Trophoblast cell (in vitro differentiated cells and primary cell): ENCODE data around the gene DSCAM.

Source experiments
- DNase-seq, 2 donors: peaks; one replicate each; pipeline ENCODE4 v3.0.0-alpha.2; 2016
- H2AFZ ChIP-seq: 2 replicates; pipeline ENCODE4 v1.6.1; 2013; ENCODE audit warnings: low read length, moderate library complexity, mild to moderate bottlenecking; ENCODE audit not compliant: insufficient read depth, poor library complexity
- H2AK5ac ChIP-seq: 2 replicates; pipeline ENCODE4 v1.6.1; 2013; ENCODE audit warnings: mild to moderate bottlenecking, low read length
- H2BK120ac ChIP-seq: 2 replicates; pipeline ENCODE4 v1.6.1; 2013; ENCODE audit warnings: low read length, mild to moderate bottlenecking, moderate library complexity; ENCODE audit not compliant: insufficient read depth, poor library complexity
- H2BK12ac ChIP-seq: 2 replicates; pipeline ENCODE4 v1.6.1; 2013; ENCODE audit warnings: mild to moderate bottlenecking, low read length, moderate library complexity
- H2BK5ac ChIP-seq: 2 replicates; pipeline ENCODE4 v1.6.1; 2013; ENCODE audit warnings: low read length, low read depth, moderate library complexity, mild to moderate bottlenecking; ENCODE audit not compliant: poor library complexity
- H3K14ac ChIP-seq: 2 replicates; pipeline ENCODE4 v1.6.1; 2013; ENCODE audit warnings: mild to moderate bottlenecking, low read length
- H3K18ac ChIP-seq: 2 replicates; pipeline ENCODE4 v1.6.1; 2013; ENCODE audit warnings: mild to moderate bottlenecking, low read length
- H3K23ac ChIP-seq: 2 replicates; pipeline ENCODE4 v1.6.1; 2013; ENCODE audit warnings: low read length
- H3K27ac ChIP-seq: 2 replicates; pipeline ENCODE4 v1.5.1; 2013; ENCODE audit warnings: low read depth, mild to moderate bottlenecking, inconsistent platforms, low read length, moderate library complexity
- H3K27me3 ChIP-seq: 2 replicates; pipeline ENCODE4 v1.6.1; 2013; ENCODE audit warnings: inconsistent platforms, mild to moderate bottlenecking, low read length, moderate library complexity; ENCODE audit not compliant: insufficient read depth
- H3K36me3 ChIP-seq, 2 experiments: 1 replicate in 1 of 2; 2 replicates in 1 of 2; pipeline ENCODE4 v1.6.1; 2013; ENCODE audit warnings: low read length in 2 of 2, mild to moderate bottlenecking in 2 of 2, moderate library complexity in 1 of 2; ENCODE audit not compliant: insufficient read depth in 2 of 2, control insufficient read depth in 1 of 2
- H3K4ac ChIP-seq: 2 replicates; pipeline ENCODE4 v1.6.1; 2013; ENCODE audit warnings: low read depth, mild to moderate bottlenecking, low read length, moderate library complexity
- H3K4me1 ChIP-seq, 2 experiments: 1 replicate in 1 of 2; 2 replicates in 1 of 2; pipeline ENCODE4 v1.6.1; 2013; ENCODE audit warnings: low read length in 2 of 2, mild to moderate bottlenecking in 2 of 2, moderate library complexity in 1 of 2; ENCODE audit not compliant: insufficient read depth in 2 of 2, control insufficient read depth in 1 of 2
- H3K4me2 ChIP-seq: 2 replicates; pipeline ENCODE4 v1.6.1; 2013; ENCODE audit warnings: inconsistent platforms, mild to moderate bottlenecking, low read length, moderate library complexity
- H3K4me3 ChIP-seq: 2 replicates; pipeline ENCODE4 v1.5.1; 2013; ENCODE audit warnings: mild to moderate bottlenecking, low read depth, low read length, inconsistent platforms
- H3K79me1 ChIP-seq: one replicate; pipeline ENCODE4 v1.6.1; 2013; ENCODE audit warnings: low read length
- H3K79me2 ChIP-seq: 2 replicates; pipeline ENCODE4 v1.6.1; 2013; ENCODE audit warnings: low read length, mild to moderate bottlenecking; ENCODE audit not compliant: control insufficient read depth, insufficient read depth, poor library complexity
- H3K9ac ChIP-seq: 2 replicates; pipeline ENCODE4 v1.6.1; 2013; ENCODE audit warnings: mild to moderate bottlenecking, low read length
- H3K9me3 ChIP-seq: 2 replicates; pipeline ENCODE4 v1.6.1; 2013; ENCODE audit warnings: low read depth, mild to moderate bottlenecking, control low read depth, inconsistent platforms, low read length; ENCODE audit not compliant: insufficient read depth
- H4K12ac ChIP-seq: 2 replicates; pipeline ENCODE4 v1.6.1; 2013; ENCODE audit warnings: low read depth, mild to moderate bottlenecking, low read length, moderate library complexity
- H4K8ac ChIP-seq: 2 replicates; pipeline ENCODE4 v1.6.1; 2013; ENCODE audit warnings: low read depth, mild to moderate bottlenecking, low read length, moderate library complexity
- H4K91ac ChIP-seq: one replicate; pipeline ENCODE4 v1.6.1; 2013; ENCODE audit warnings: low read depth, mild to moderate bottlenecking, low read length, moderate library complexity
- WGBS: extraction: QIAGEN DNeasy Blood & Tissue Kit; methylation state at CpG from one replicate; pipeline ENCODE4 v1.1.7; 2013; ENCODE audit warnings: missing lambda C conversion rate; ENCODE audit not compliant: insufficient read length, insufficient coverage; ENCODE audit errors: extremely low coverage; 5-methylcytosine and 5-hydroxymethylcytosine counted together

DSCAM gene

GRCh38 chr21:40436261-40436660 is 410.7 kb downstream of the DSCAM start:
- no peak overlapping the region for H4K8ac ChIP-seq
- WGBS, result no CpG with 5 or more reads among the region's 1 CpG

GRCh38 chr21:40433538-40433937 is 413.4 kb downstream of the DSCAM start:
- no peak overlapping the region for H3K23ac ChIP-seq
- H2AK5ac ChIP-seq, result no peak overlapping the region
- H2BK5ac ChIP-seq, result no peak overlapping the region
- no peak overlapping the region for H3K4ac ChIP-seq
- H3K79me2 ChIP-seq, result no peaks in the 10 kb centered on the region
- H4K91ac ChIP-seq, result no peak overlapping the region
- H3K27ac ChIP-seq, result no peak overlapping the region
- peaks cover 2% of the 10 kb centered on the region for H3K9me3 ChIP-seq
- H3K9ac ChIP-seq, result no peak overlapping the region
- H3K18ac ChIP-seq, result no peak overlapping the region
- H3K79me1 ChIP-seq, result no peaks in the 10 kb centered on the region
- H4K8ac ChIP-seq, result no peak overlapping the region
- WGBS, result no CpG with 5 or more reads among the region's 2 CpGs
- H2BK12ac ChIP-seq, result no peak overlapping the region
- no peaks in the 10 kb centered on the region for H3K27me3 ChIP-seq
- no peaks in the 10 kb centered on the region for H3K4me1 ChIP-seq
- no peak overlapping the region for H2AFZ ChIP-seq
- no peak overlapping the region for H2BK120ac ChIP-seq
- no peak overlapping the region for H4K12ac ChIP-seq
- no peak overlapping the region for H3K4me2 ChIP-seq
- no peaks in the 10 kb centered on the region for H3K36me3 ChIP-seq
- H3K14ac ChIP-seq, result no peak overlapping the region
- DNase-seq, result peak in 1 of 2 donors; percentile 30
- H3K4me3 ChIP-seq, result no peak overlapping the region

More at GRCh38 chr21:40436261-40436660, 410.7 kb downstream of the DSCAM start:
- H4K91ac ChIP-seq, result no peak overlapping the region
- H3K79me1 ChIP-seq, result no peaks in the 10 kb centered on the region
- no peak overlapping the region for H2BK120ac ChIP-seq
- H3K79me2 ChIP-seq, result no peaks in the 10 kb centered on the region
- H4K12ac ChIP-seq, result no peak overlapping the region
- H3K27ac ChIP-seq, result no peak overlapping the region
- no peaks in the 10 kb centered on the region for H3K27me3 ChIP-seq
- no peak overlapping the region for H2BK12ac ChIP-seq
- H2AFZ ChIP-seq, result no peak overlapping the region
- H3K9ac ChIP-seq, result no peak overlapping the region
- no peaks in the 10 kb centered on the region for H3K36me3 ChIP-seq
- H2AK5ac ChIP-seq, result no peak overlapping the region
- H3K14ac ChIP-seq, result no peak overlapping the region
- no peak overlapping the region for H3K18ac ChIP-seq
- H3K9me3 ChIP-seq, result peaks cover 3% of the 10 kb centered on the region
- DNase-seq, result peak in 1 of 2 donors; percentile 10
- no peak overlapping the region for H3K23ac ChIP-seq
- no peak overlapping the region for H3K4me3 ChIP-seq
- no peak overlapping the region for H3K4me2 ChIP-seq
- H3K4me1 ChIP-seq, result no peaks in the 10 kb centered on the region
- no peak overlapping the region for H3K4ac ChIP-seq
- no peak overlapping the region for H2BK5ac ChIP-seq

- peaks cover 1% of the 10 kb centered on the region for H3K9me3 ChIP-seq
- H3K79me2 ChIP-seq, result no peaks in the 10 kb centered on the region
- no peaks in the 10 kb centered on the region for H3K27me3 ChIP-seq
- no peak overlapping the region for H2AK5ac ChIP-seq
- no peaks in the 10 kb centered on the region for H3K36me3 ChIP-seq
- no peak overlapping the region for H2AFZ ChIP-seq
- H4K12ac ChIP-seq, result no peak overlapping the region
- H4K8ac ChIP-seq, result no peak overlapping the region
- no peak overlapping the region for H2BK12ac ChIP-seq
- no peak overlapping the region for H4K91ac ChIP-seq
- H3K4me2 ChIP-seq, result no peak overlapping the region
- H3K4me3 ChIP-seq, result no peak overlapping the region
- no peak overlapping the region for H3K14ac ChIP-seq
- no peak overlapping the region for H3K9ac ChIP-seq
- no peak overlapping the region for H3K27ac ChIP-seq
- H3K4me1 ChIP-seq, result peaks cover 3 to 4% of the 10 kb centered on the region in 2 experiments
- H2BK120ac ChIP-seq, result no peak overlapping the region
- no peaks in the 10 kb centered on the region for H3K79me1 ChIP-seq
- no CpG with 5 or more reads among the region's 1 CpG for WGBS
- no peak overlapping the region for H3K4ac ChIP-seq
- H3K23ac ChIP-seq, result no peak overlapping the region
- DNase-seq, result no peak
- H2BK5ac ChIP-seq, result no peak overlapping the region
- H3K18ac ChIP-seq, result no peak overlapping the region
Observed at GRCh38 chr21:40425981-40426380, 421.0 kb downstream of the DSCAM start.

GRCh38 chr21:40422896-40423635 is 423.9 kb downstream of the DSCAM start:
- Histone ChIP-seq H2BK12ac (no peak overlapping the region), H3K79me2 (no peaks in the 10 kb centered on the region), H2BK5ac (no peak overlapping the region), H4K8ac (no peak overlapping the region), H3K36me3 (no peaks in the 10 kb centered on the region), H3K4me2 (no peak overlapping the region), H3K23ac (no peak overlapping the region), H2BK120ac (no peak overlapping the region), H3K14ac (no peak overlapping the region), H2AFZ (no peak overlapping the region), H3K9ac (no peak overlapping the region), H3K4me1 (peaks cover 3 to 4% of the 10 kb centered on the region in 2 experiments), H4K91ac (no peak overlapping the region), H3K27me3 (no peaks in the 10 kb centered on the region), H2AK5ac (no peak overlapping the region), H3K4me3 (no peak overlapping the region), H3K27ac (no peak overlapping the region), H3K79me1 (no peaks in the 10 kb centered on the region), H4K12ac (no peak overlapping the region), H3K9me3 (peaks cover 1% of the 10 kb centered on the region), H3K18ac (no peak overlapping the region), H3K4ac (no peak overlapping the region)
- WGBS, result no CpG with 5 or more reads among the region's 12 CpGs
- DNase-seq, result peak in 1 of 2 donors; percentile 22
